Astrocyte of the spinal cord (primary cell): Measurements from ENCODE around the gene HSPA12B.

Experiments
- DNase-seq: peaks from one replicate; pipeline ENCODE4 v3.0.0; 2011; ENCODE audit warnings: low read depth, low spot score
- H3K4me3 ChIP-seq: 2 replicates; pipeline ENCODE4 v1.5.1; 2011; ENCODE audit warnings: low read depth, mild to moderate bottlenecking, low read length, moderate library complexity
- in situ Hi-C: cut with HindIII; loops from 2 replicates; pipeline ENCODE4 v1.10.0; 2017; ENCODE audit warnings: low sequenced_read_pairs
- TF ChIP-seq, protein P1 (sequence below): IDR thresholded peaks from 2 replicates; pipeline ENCODE4 v1.5.1; 2012; ENCODE audit warnings: low read depth, mild to moderate bottlenecking, low read length, inconsistent platforms

HSPA12B gene

DNA sequence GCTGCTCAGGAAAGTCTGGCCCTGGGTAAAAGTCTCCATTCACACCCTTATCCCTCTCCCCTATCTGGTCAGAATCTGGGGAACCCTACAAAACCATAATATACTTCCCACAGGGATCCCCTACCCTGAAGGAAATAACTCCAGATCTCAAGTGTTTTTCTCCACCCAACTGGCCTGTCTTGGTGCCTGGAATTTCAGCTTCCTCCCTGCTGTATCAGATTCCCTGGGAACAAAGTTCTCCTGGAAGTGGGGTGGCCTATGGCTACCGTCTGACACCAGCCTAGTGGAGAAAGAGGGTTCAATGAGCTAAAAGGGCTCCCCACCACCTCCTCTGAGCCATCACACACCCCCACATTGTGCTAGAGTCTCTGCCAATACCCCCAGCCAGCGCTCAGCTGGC is 15.0 kb downstream of the HSPA12B start:
- no peak overlapping the region for H3K4me3 ChIP-seq
- in situ Hi-C loops: no loop called here
- DNase-seq: no peak
- TF ChIP-seq, protein P1, sequence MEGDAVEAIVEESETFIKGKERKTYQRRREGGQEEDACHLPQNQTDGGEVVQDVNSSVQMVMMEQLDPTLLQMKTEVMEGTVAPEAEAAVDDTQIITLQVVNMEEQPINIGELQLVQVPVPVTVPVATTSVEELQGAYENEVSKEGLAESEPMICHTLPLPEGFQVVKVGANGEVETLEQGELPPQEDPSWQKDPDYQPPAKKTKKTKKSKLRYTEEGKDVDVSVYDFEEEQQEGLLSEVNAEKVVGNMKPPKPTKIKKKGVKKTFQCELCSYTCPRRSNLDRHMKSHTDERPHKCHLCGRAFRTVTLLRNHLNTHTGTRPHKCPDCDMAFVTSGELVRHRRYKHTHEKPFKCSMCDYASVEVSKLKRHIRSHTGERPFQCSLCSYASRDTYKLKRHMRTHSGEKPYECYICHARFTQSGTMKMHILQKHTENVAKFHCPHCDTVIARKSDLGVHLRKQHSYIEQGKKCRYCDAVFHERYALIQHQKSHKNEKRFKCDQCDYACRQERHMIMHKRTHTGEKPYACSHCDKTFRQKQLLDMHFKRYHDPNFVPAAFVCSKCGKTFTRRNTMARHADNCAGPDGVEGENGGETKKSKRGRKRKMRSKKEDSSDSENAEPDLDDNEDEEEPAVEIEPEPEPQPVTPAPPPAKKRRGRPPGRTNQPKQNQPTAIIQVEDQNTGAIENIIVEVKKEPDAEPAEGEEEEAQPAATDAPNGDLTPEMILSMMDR: no peak

DNA sequence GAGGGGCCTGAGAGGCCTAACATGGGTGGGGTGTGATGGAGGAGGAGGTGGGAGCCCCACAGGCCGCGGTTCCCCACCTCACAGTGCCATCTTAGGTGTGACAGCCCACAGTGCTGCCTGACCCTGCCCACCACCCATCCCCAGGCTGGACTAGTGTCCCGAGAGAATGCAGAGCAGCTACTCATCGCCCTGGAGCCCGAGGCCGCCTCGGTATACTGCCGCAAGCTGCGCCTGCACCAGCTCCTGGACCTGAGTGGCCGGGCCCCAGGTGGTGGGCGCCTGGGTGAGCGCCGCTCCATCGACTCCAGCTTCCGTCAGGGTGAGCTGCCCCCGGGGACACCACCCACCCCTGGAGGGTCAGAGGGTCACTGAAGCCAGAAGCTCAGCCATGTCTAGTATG is 15.6 kb downstream of the HSPA12B start:
- H3K4me3 ChIP-seq: no peak overlapping the region
- DNase-seq: no peak
- TF ChIP-seq, protein P1: no peak
- in situ Hi-C loops: no loop called here

DNA sequence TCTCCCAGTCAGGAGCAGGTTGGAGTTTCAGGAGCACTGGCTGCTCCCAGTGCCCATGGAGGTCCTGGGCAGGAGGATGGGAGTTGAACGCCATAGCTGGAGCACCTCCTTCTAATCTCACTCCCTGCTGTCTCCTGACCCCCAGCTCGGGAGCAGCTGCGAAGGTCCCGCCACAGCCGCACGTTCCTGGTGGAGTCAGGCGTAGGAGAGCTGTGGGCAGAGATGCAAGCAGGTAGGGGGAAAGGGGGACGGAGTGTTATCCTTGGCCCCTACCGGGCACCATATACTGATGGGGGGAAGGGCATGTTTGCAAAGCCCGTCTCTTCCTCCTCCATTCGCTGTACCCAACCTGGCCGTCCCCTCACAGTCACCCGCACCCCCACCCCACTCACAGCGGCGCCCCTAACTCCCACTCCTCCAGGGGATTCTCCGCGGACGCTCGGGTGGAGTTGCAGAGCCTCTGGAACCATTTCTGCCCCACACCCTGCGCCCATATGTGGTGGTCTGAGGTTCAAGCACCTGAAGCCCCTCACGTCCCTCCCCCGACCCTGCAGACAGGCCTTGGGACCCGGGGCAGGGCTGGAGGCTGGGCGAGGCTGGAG is 16.7 kb downstream of the HSPA12B start:
- in situ Hi-C loops: no loop called here
- TF ChIP-seq, protein P1: no peak
- no peak for DNase-seq
- H3K4me3 ChIP-seq: no peak overlapping the region

GRCh38 chr20:3749689-3750531 is 17.4 kb downstream of the HSPA12B start:
- no peak for DNase-seq
- in situ Hi-C loops: no loop called here
- TF ChIP-seq, protein P1: peak; percentile 60
- peak overlapping the region; percentile 10 for H3K4me3 ChIP-seq

DNA sequence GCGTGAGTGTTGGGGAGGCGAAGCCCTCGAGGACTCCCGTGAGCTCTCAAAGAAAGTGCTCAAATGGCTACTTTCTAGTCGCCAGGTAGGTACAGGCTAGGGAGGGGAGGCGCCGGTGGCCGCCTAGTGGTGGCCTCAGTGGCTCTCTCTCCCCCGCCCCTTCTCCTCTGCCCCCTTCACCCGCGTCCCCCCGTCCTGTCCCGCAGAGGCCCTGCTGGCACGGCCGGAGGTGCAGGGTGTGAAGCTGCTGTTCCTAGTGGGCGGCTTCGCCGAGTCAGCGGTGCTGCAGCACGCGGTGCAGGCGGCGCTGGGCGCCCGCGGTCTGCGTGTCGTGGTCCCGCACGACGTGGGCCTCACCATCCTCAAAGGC is 18.8 kb downstream of the HSPA12B start:
- in situ Hi-C loops: no loop called here
- H3K4me3 ChIP-seq: no peak overlapping the region
- TF ChIP-seq, protein P1: peak; percentile 15
- no peak for DNase-seq

DNA sequence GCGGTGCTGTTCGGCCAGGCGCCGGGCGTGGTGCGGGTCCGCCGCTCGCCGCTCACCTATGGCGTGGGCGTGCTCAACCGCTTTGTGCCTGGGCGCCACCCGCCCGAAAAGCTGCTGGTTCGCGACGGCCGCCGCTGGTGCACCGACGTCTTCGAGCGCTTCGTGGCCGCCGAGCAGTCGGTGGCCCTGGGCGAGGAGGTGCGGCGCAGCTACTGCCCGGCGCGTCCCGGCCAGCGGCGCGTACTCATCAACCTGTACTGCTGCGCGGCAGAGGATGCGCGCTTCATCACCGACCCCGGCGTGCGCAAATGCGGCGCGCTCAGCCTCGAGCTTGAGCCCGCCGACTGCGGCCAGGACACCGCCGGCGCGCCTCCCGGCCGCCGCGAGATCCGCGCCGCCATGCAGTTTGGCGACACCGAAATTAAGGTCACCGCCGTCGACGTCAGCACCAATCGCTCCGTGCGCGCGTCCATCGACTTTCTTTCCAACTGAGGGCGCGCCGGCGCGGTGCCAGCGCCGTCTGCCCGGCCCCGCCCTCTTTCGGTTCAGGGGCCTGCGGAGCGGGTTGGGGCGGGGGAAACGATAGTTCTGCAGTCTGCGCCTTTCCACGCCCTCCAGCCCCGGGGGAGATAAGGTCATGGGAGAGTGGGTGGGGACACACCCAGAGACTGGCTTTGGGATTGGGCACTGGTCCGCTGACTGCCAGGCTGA is 19.3 kb downstream of the HSPA12B start:
- no peak for DNase-seq
- in situ Hi-C loops: no loop called here
- TF ChIP-seq, protein P1: no peak
- H3K4me3 ChIP-seq: no peak overlapping the region
